Body of pancreas (tissue), 4 donors: Measurements from ENCODE around the gene COPG2. TPM values are rescaled to one million over a fixed set of nuclear protein-coding genes. Genes with fewer than 3 reads are reported as not detected.

Experiments used
- ATAC-seq: fragments of 150-250 bp; one replicate; pipeline ENCODE4 v1.9.1; 2016
- DNase-seq, 4 donors: peaks; one replicate each; pipeline ENCODE4 v3.0.0-alpha.2; 2019
- H3K27ac ChIP-seq, 4 donors: fragments of 200-600 bp; sonication (generic); 1 replicate in 3 of 4; 2 replicates in 1 of 4; pipeline versions ENCODE4 v1.5.1 to v1.6.1; 2016 to 2019; ENCODE audit warnings: mild to moderate bottlenecking in 1 of 4, mixed read lengths in 1 of 4, moderate library complexity in 1 of 4
- H3K27me3 ChIP-seq, 2 donors: fragments of 200-600 bp; sonication (generic); one replicate each; pipeline ENCODE4 v1.6.0; 2016; ENCODE audit warnings: mild to moderate bottlenecking in 1 of 2
- H3K36me3 ChIP-seq, 2 donors: fragments of 200-600 bp; sonication (generic); replicated peaks in 1 of 2; 2 replicates each; pipeline ENCODE4 v1.5.1; 2016; ENCODE audit warnings: low read depth in 2 of 2; ENCODE audit not compliant: insufficient read depth in 1 of 2
- H3K4me1 ChIP-seq: fragments of 200-600 bp; sonication (generic); one replicate; pipeline ENCODE4 v1.6.0; 2016
- H3K4me3 ChIP-seq, 2 donors: fragments of 200-600 bp; sonication (generic); 1 replicate in 1 of 2; 2 replicates in 1 of 2; pipeline ENCODE4 v1.5.1; 2016 to 2019
- H3K9me3 ChIP-seq, 3 donors: fragments of 200-600 bp; sonication (generic); 1 replicate in 2 of 3; 2 replicates in 1 of 3; pipeline ENCODE4 v1.5.1; 2016
- CTCF ChIP-seq, 7 experiments: fragments of 450-650 bp in 4 of 7; fragments of 200-600 bp in 3 of 7; sonication (generic) in 3 of 7; IDR thresholded peaks; one replicate each; pipeline ENCODE4 v1.5.1; 2016 to 2019; ENCODE audit warnings: antibody characterized with exemption in 7 of 7
- POLR2A ChIP-seq, 3 donors: fragments of 450-650 bp; IDR thresholded peaks; one replicate each; pipeline ENCODE4 v1.6.1; 2016; ENCODE audit warnings: antibody characterized with exemption in 3 of 3, mild to moderate bottlenecking in 2 of 3
- WGBS, 2 donors: methylation state at CpG; one replicate each; pipeline ENCODE4 v1.1.5; 2017; 5-methylcytosine and 5-hydroxymethylcytosine counted together
- intact Hi-C: fragments of 100-400 bp; cut with DNase I; formaldehyde crosslinking; loops from one replicate; pipeline ENCODE4 v1.15.1; 2023
- total RNA-seq, 2 donors: library from RNA; depleted of rRNA; stranded (reverse); fragments of >200 nt; gene quantifications; one replicate each; pipeline ENCODE4 v1.1.0, GENCODE V29; 2016

COPG2 gene
- total RNA-seq, 2 donors from 2014 or later = 12.5 to 14.5 TPM

GRCh38 chr7:130641497-130641896 is 27.1 kb downstream of the COPG2 start:
- Histone ChIP-seq H3K4me3 (no peak overlapping the region), H3K27me3 (no peaks in the 10 kb centered on the region), H3K9me3 (no peaks in the 10 kb centered on the region), H3K27ac (no peak overlapping the region), H3K36me3 (no peaks in the 10 kb centered on the region), H3K4me1 (no peaks in the 10 kb centered on the region)
- 90 to 93% methylated on average over 3 of the region's 3 CpGs for WGBS, 2 donors
- intact Hi-C loops = no loop called here
- no peak for TF ChIP-seq POLR2A (IDR thresholded peaks at IDR 0.05)
- no peak for TF ChIP-seq CTCF (IDR thresholded peaks at IDR 0.05)
- DNase-seq (no peak), ATAC-seq (no peak)

GRCh38 chr7:130641040-130641439 is 27.5 kb downstream of the COPG2 start:
- intact Hi-C loops = no loop called here
- TF ChIP-seq POLR2A (IDR thresholded peaks at IDR 0.05) (no peak), CTCF (IDR thresholded peaks at IDR 0.05) (no peak)

DNA sequence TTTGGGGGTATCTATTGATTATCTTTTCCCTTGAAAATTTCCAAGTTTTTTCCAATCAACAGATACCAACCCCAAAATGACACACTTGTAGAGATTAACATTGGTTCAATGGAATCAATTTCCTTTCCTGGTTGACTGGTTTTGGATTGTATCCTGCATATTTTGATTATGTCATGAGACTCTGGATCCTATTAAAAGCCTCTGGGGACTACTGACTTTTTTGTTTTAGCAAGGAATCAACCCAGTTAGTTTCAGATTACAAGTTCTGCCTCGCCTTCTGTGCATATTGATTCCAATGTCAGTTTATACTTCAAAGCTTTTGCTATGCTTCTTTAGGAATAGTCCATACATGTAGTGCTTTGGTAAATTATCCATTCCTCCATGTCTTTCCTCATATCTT is 29.2 kb downstream of the COPG2 start:
- Histone ChIP-seq H3K4me3 (no peak overlapping the region), H3K27ac (no peak overlapping the region), H3K9me3 (no peaks in the 10 kb centered on the region), H3K4me1 (no peaks in the 10 kb centered on the region), H3K36me3 (no peaks in the 10 kb centered on the region), H3K27me3 (no peaks in the 10 kb centered on the region)
- intact Hi-C loops = no loop called here
- ATAC-seq (no peak), DNase-seq (no peak)
- 96 to 100% methylated on average over 1 of the region's 1 CpG for WGBS, 2 donors
- TF ChIP-seq CTCF (IDR thresholded peaks at IDR 0.05) (no peak), POLR2A (IDR thresholded peaks at IDR 0.05) (no peak)

More at GRCh38 chr7:130641040-130641439, 27.5 kb downstream of the COPG2 start:
- ATAC-seq (no peak), DNase-seq (no peak)
- Histone ChIP-seq H3K4me3 (no peak overlapping the region), H3K27ac (no peak overlapping the region), H3K36me3 (no peaks in the 10 kb centered on the region), H3K4me1 (no peaks in the 10 kb centered on the region), H3K27me3 (no peaks in the 10 kb centered on the region), H3K9me3 (no peaks in the 10 kb centered on the region)
- 92 to 94% methylated on average over 1 of the region's 1 CpG for WGBS, 2 donors

GRCh38 chr7:130632111-130632510 is 36.4 kb downstream of the COPG2 start:
- Histone ChIP-seq H3K9me3 (no peaks in the 10 kb centered on the region), H3K36me3 (no peaks in the 10 kb centered on the region), H3K27ac (no peak overlapping the region), H3K4me1 (no peaks in the 10 kb centered on the region), H3K4me3 (no peak overlapping the region), H3K27me3 (no peaks in the 10 kb centered on the region)
- TF ChIP-seq POLR2A (IDR thresholded peaks at IDR 0.05) (no peak), CTCF (IDR thresholded peaks at IDR 0.05) (no peak)
- DNase-seq (no peak), ATAC-seq (no peak)
- intact Hi-C loops = no loop called here

GRCh38 chr7:130628901-130629300 is 39.6 kb downstream of the COPG2 start:
- H3K36me3 ChIP-seq = no peaks in the 10 kb centered on the region
- H3K27me3 ChIP-seq = no peaks in the 10 kb centered on the region
- ATAC-seq (no peak), DNase-seq (no peak)
- no peaks in the 10 kb centered on the region for H3K4me1 ChIP-seq
- TF ChIP-seq POLR2A (IDR thresholded peaks at IDR 0.05) (no peak), CTCF (IDR thresholded peaks at IDR 0.05) (no peak)
- no peaks in the 10 kb centered on the region for H3K9me3 ChIP-seq
- no peak overlapping the region for H3K27ac ChIP-seq
- WGBS, 2 donors = 81 to 100% methylated on average over 1 of the region's 1 CpG
- H3K4me3 ChIP-seq = no peak overlapping the region
- intact Hi-C loops = no loop called here
